Measurements from ENCODE around the gene JAKMIP1.

Gene JAKMIP1

DNA sequence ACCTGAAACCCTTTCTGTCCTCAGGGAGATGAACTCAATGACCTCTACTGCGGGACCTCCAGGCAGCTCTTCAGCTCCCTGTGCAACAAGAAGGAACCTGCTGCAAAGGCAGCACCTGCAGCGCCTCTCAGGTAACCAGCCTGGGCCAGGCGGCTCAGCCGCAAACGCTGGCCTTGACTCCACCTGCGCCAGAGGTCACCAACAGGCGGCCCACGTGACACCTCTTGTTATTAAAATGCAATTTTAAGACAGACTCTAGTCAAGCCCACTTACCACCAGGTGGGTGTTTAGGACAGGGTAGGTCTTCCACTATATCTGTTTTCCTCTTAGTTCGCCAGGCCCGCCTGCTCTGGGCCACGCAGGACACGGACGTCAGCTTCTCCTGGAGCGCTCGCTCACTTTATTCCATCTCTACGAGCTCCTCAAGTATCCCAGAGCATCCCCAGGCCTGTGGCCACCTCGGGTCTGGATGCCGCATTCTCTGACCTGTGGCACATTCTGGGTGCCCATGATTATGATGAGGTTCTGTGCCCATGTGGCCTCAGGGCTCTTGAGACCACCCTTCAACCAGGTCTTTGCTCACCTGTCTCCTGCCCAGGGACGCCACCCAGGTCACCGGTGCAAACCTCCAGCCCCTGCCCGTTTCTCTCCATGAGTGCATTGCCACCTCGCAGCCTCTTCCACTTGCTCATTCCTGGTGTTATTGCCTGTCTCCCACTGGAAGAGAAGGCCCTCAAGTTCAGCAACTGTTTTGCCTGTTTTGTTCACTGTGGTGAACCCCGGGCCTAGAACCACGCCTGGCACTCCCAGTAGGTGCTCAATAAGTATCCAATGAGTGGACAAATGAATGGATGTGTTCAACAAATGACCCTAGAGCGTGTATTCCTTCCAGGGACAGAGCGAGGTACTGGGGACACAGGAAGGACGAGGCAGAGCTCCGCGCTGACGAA, 32.8 kb upstream of the JAKMIP1 start:
- peaks cover 4% of the 10 kb centered on the region for H3K27me3 Mint-ChIP-seq
- no peak overlapping the region for H3K4me3 Mint-ChIP-seq

GRCh38 chr4:6231663-6232165, 31.4 kb upstream of the JAKMIP1 start:
- ATAC-seq: no peak
- Mint-ChIP-seq H3K27ac (no peak overlapping the region), H3K4me3 (no peak overlapping the region), H3K36me3 (ENCODE audit: low read depth) (no peaks in the 10 kb centered on the region), H3K27me3 (peaks cover 4% of the 10 kb centered on the region), H3K4me1 (no peaks in the 10 kb centered on the region), H3K9me3 (no peaks in the 10 kb centered on the region)
- no peak for DNase-seq

More for the DNA sequence above, 32.8 kb upstream of the JAKMIP1 start:
- Mint-ChIP-seq H3K36me3 (ENCODE audit: low read depth) (no peaks in the 10 kb centered on the region), H3K27ac (no peak overlapping the region), H3K4me1 (no peaks in the 10 kb centered on the region), H3K9me3 (no peaks in the 10 kb centered on the region)
- ATAC-seq (no peak), DNase-seq (no peak)

DNA sequence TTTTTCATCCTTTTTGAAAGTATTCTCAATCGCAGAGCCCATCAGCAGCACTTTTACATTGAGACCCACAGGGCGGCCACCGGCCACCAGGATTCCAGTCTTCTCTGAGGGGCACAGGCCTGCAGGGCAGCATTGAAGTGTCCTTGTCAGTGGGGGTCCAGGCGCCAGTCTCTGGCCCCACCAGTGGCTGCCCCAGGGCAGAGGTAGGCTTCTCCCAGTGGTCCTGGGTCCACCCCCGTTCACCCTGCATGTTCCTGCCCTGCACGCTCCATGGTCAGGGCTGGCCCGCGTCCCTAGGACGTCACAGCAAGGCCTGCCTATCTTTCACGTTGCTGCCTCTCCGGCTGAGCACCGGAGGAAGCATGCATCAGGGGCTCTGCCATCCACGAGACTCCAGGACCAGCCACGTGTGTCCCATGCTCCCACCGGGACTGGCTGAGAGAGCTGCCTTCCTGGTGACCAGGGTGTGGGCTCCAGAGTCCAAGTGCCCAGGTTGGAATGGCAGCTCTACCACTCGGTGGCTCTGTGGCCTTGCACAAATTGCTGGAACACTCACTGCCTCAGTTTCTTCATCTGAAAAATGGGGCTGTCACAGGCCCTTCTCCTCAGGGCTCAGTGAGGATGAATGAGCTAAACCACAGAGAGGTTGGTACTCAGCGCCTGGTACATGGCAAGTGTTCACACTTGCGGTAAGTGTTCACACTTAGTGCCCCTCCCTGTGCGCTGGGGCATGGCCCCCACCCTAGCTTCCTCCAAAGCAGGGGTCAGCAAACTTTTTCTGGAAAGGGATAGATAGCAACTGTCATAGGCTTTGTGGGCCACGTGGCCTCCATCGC, 30.7 kb upstream of the JAKMIP1 start:
- no peak overlapping the region for H3K4me3 Mint-ChIP-seq
- DNase-seq (no peak), ATAC-seq (no peak)
- H3K27ac Mint-ChIP-seq: no peak overlapping the region
- no peaks in the 10 kb centered on the region for H3K4me1 Mint-ChIP-seq
- peaks cover 9% of the 10 kb centered on the region for H3K27me3 Mint-ChIP-seq
- no peaks in the 10 kb centered on the region for H3K9me3 Mint-ChIP-seq
- no peaks in the 10 kb centered on the region for H3K36me3 Mint-ChIP-seq (ENCODE audit: low read depth)

DNA sequence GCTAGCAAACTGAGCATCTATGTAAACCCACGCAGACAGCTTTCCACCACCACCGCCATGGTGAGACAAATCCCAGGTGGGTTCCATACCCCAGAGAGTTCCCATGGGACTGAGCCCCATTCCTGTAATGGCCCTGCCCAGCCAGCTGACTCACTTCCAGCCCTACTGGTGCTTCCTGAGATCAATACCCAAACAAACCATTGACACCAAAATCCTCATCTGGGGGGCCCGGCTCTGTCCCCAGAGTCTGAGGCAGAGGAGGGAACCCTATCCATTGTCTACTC, 30.1 kb upstream of the JAKMIP1 start:
- Mint-ChIP-seq H3K27me3 (peaks cover 13% of the 10 kb centered on the region), H3K4me3 (no peak overlapping the region)

DNA sequence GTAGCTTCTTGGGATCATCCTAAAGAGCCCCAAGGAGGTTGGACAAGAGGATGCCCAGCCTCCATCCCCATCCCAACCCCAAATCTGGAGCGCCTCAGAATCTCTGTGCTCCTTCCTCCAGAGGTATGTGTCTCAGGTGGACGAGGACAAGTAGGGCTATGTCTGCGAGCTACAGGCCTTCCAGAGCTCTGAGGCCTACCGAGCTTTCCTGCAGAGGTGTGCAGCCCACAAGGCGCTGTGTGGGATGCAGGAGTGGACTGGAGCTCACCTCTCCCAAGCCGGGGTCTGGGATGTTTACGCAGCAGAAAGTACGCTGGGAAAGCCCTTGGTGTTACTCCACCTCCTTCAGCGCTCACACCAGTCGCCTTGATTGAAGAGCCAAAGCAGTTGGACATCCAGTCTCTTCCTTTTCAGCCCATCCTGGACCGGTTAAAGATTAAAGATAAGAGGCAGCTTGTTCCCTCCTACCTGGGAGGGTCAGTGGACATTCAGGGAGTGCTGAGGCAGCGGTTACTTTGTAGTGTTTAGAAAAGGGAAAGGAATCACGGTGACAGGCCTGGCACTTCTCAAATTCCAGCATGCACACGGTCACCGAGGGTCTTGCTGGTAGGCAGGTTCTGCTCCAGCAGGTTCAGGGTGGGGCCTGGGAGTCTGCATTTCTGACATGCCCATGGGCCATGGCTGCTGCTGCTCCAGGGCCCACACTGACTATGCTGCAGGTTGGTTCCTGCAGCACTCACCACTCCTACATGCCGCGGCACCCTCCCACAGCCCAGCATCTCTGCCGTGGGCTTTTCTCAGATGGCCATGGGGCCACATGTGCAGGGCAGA, 29.5 kb upstream of the JAKMIP1 start:
- no peaks in the 10 kb centered on the region for H3K4me1 Mint-ChIP-seq
- H3K9me3 Mint-ChIP-seq: no peaks in the 10 kb centered on the region
- ATAC-seq: no peak
- H3K27me3 Mint-ChIP-seq: peaks cover 16% of the 10 kb centered on the region
- H3K4me3 Mint-ChIP-seq: no peak overlapping the region
- no peak overlapping the region for H3K27ac Mint-ChIP-seq
- no peak for DNase-seq
- H3K36me3 Mint-ChIP-seq (ENCODE audit: low read depth): no peaks in the 10 kb centered on the region

More for the DNA sequence above, 30.1 kb upstream of the JAKMIP1 start:
- H3K27ac Mint-ChIP-seq: no peak overlapping the region
- H3K36me3 Mint-ChIP-seq (ENCODE audit: low read depth): no peaks in the 10 kb centered on the region
- no peaks in the 10 kb centered on the region for H3K9me3 Mint-ChIP-seq
- H3K4me1 Mint-ChIP-seq: no peaks in the 10 kb centered on the region
- ATAC-seq (no peak), DNase-seq (no peak)

DNA sequence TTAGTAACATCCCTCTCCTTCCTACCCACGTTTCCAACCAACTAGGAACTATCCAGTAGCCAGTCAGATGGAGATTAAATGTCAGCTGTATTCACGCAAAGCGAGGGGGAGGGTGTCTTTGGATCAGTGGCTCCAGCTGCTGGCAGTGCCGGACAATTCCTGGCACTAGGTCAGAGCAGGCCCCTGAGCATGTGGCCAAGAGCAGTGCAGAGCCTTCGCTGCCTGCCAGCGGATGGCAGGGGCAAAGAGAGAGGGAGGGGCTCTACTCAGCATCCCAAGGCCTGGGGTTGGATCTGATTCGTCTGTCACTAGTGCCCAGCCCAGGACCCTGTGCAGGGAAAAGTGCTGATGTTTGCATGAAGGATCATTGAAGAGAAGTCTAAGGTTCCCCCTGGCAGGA, 28.7 kb upstream of the JAKMIP1 start:
- DNase-seq: no peak
- H3K27ac Mint-ChIP-seq: no peak overlapping the region
- no peaks in the 10 kb centered on the region for H3K36me3 Mint-ChIP-seq (ENCODE audit: low read depth)
- no peaks in the 10 kb centered on the region for H3K9me3 Mint-ChIP-seq
- no peak overlapping the region for H3K4me3 Mint-ChIP-seq
- no peaks in the 10 kb centered on the region for H3K4me1 Mint-ChIP-seq
- peaks cover 20% of the 10 kb centered on the region for H3K27me3 Mint-ChIP-seq
- no peak for ATAC-seq

DNA sequence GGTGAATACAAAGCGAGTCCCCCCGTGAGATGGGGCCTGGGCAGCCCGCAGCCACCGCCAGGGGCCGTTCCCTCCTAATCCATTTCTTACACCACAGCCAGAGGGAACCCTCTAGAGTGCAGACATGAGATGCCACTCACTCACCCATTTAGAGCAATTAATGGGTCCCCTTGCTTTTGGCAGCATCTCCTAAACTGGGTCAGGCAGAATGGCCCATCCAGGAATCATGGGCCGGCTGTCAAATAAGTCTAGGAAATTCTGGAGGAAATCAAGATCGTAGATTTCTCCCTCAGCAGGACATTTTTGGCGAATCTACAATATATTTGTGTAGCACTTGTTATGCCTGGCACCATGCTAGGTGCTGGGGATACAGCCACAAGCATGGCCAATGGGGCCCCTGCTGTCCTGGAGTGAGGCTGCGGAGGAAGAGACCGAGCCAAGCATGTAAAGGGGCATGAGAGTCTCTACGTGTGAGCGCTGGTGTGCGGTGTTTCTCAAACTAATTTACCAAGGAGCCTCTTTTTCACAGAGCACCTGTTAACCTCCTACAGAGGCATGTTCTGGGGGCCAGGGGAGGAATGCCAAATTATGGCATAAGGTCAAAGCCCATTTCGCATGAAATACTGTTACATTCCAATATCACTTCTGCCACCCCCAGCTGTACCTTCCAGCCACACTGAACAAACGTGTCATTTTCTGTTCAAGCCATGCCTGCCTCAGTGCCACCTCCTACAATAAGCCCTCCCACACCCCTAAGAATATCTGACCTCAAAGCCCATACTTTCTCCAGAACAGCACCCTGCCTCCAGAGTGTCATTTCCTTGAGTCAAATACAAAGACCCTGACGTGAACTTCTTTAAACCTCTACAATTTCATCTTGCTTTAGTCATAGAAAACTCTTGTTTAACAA, 28.1 kb upstream of the JAKMIP1 start:
- DNase-seq: no peak
- peaks cover 26% of the 10 kb centered on the region for H3K27me3 Mint-ChIP-seq
- H3K36me3 Mint-ChIP-seq (ENCODE audit: low read depth): no peaks in the 10 kb centered on the region

DNA sequence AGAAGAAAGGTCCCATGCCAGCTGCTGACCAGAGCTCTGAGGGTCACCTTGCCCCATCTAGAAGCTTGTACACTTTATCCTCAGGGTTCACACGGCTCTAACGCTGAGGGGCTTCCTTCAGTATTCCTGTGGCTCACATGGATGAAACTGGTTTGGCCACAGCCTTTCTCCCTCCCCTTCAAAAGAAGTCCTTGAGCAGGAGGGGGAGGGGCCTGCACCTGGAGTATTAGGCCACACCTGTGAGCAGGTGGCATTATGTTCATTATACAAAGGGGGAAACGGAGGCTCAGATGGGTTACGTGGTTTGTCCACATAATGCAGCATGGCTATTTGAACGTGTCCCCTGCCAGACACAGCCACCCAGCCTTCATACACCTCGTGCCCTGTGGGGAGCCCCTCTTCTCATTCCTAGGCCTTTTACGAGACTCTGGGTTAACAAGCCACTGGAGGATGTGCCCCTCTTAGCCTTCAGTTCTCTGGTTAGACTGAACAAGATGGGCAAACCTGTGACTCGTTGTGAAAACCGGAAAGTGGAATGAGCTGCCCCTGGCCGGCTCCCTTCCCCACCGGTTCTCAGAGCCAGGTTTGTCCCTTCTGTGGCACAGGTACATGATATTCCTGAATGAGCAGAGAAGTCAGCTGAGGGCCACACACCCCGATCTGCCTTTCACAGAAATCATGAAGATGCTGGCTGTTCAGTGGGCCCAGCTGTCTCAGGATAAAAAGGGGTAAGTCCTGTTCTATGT, 27.2 kb upstream of the JAKMIP1 start:
- DNase-seq (no peak), ATAC-seq (no peak)
- H3K36me3 Mint-ChIP-seq (ENCODE audit: low read depth): peaks cover under 1% of the 10 kb centered on the region
- peaks cover 35% of the 10 kb centered on the region for H3K27me3 Mint-ChIP-seq
- H3K27ac Mint-ChIP-seq: no peak overlapping the region
- H3K9me3 Mint-ChIP-seq: no peaks in the 10 kb centered on the region
- H3K4me3 Mint-ChIP-seq: no peak overlapping the region
- no peaks in the 10 kb centered on the region for H3K4me1 Mint-ChIP-seq

More for the DNA sequence above, 28.1 kb upstream of the JAKMIP1 start:
- Mint-ChIP-seq H3K27ac (no peak overlapping the region), H3K9me3 (no peaks in the 10 kb centered on the region), H3K4me3 (no peak overlapping the region), H3K4me1 (no peaks in the 10 kb centered on the region)
- ATAC-seq: no peak

DNA sequence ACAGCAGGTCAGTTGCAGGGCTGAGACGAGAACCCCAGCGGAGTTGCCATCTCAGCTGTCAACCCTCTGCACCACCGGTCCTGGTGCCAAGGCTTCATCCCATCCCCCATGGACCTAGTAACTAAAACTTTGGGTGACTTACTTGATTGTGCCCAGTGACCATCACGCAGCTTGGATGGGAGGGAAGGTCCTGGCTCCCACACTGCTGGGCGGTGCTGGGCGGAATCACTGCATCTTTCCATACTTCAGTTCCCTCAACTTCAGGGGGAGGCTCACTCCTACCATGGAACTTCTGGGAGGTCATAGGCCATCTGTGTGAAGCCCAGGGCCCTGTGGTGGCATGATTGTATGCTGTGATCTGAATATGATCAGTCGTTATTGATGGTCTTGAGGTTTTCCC, 26.2 kb upstream of the JAKMIP1 start:
- Mint-ChIP-seq H3K27ac (no peak overlapping the region), H3K4me3 (no peak overlapping the region), H3K9me3 (no peaks in the 10 kb centered on the region), H3K4me1 (no peaks in the 10 kb centered on the region), H3K36me3 (ENCODE audit: low read depth) (peaks cover 2% of the 10 kb centered on the region), H3K27me3 (peaks cover 39% of the 10 kb centered on the region)
- DNase-seq: no peak
- ATAC-seq: no peak

DNA sequence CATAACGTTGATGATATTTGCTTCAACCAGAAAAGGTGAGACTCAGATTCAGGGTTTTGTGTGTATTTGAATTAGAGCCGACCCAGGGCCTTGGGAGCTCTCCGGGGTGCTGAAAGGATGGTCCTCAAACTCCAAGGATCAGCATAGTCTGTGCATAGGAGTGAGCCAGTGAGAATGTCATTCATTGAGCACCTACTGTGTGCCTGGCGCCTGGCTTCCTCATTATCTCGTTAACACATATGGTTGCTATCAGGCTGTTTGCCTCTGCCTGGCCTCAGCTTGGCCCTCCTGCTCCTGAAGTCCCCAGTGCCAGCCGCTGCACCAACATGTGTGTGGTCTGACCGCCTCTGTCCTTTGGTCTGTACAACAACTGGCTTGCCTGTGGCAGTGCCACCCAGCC, 25.1 kb upstream of the JAKMIP1 start:
- peaks cover 49% of the 10 kb centered on the region for H3K27me3 Mint-ChIP-seq
- no peak overlapping the region for H3K27ac Mint-ChIP-seq
- DNase-seq: peak; percentile 19
- no peaks in the 10 kb centered on the region for H3K4me1 Mint-ChIP-seq
- H3K9me3 Mint-ChIP-seq: no peaks in the 10 kb centered on the region
- no peak overlapping the region for H3K4me3 Mint-ChIP-seq
- H3K36me3 Mint-ChIP-seq (ENCODE audit: low read depth): peaks cover 2% of the 10 kb centered on the region
- ATAC-seq: no peak

GRCh38 chr4:6224735-6225134, 24.4 kb upstream of the JAKMIP1 start:
- Mint-ChIP-seq H3K36me3 (ENCODE audit: low read depth) (peaks cover 2% of the 10 kb centered on the region), H3K4me1 (no peaks in the 10 kb centered on the region), H3K27ac (no peak overlapping the region), H3K4me3 (no peak overlapping the region), H3K9me3 (no peaks in the 10 kb centered on the region), H3K27me3 (peaks cover 54% of the 10 kb centered on the region)
- DNase-seq: no peak
- no peak for ATAC-seq

DNA sequence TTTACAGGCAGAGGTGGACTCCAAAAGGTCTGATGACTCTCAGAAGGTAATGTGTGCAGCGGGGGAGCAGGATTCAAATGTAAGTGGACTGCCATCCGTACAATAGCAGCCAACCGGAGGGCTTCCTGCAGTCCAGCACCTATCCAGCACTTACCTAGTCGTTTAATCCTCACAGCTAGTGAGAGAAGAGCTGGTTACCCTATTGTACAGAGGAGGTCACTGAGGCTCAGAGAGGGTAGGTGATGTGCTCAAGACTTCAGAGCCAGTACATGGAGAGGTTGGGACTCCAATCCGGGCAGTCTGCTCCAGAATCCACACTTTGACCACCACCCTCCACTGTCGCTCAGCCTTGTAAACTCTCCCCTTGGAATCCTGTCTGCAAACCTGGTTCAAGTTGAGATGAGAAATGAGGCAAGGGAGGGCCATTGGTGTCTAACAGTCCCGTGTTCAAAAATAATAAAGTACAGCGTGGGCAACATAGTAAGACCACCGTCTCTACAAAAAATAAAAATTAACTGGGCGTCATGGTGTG, 22.5 kb upstream of the JAKMIP1 start:
- H3K27ac Mint-ChIP-seq: no peak overlapping the region
- no peaks in the 10 kb centered on the region for H3K4me1 Mint-ChIP-seq
- peaks cover 64% of the 10 kb centered on the region for H3K27me3 Mint-ChIP-seq
- no peaks in the 10 kb centered on the region for H3K9me3 Mint-ChIP-seq
- H3K4me3 Mint-ChIP-seq: no peak overlapping the region
- ATAC-seq: no peak
- H3K36me3 Mint-ChIP-seq (ENCODE audit: low read depth): peaks cover 2% of the 10 kb centered on the region
- no peak for DNase-seq
